ENCODE measurements around the gene PDZRN3. TPM values are rescaled to one million over a fixed set of nuclear protein-coding genes. Genes with fewer than 3 reads are reported as not detected.
"Not testable (repeated sequence)": the region's sequence is repeated elsewhere in the genome, so short reads cannot be mapped to it uniquely, and the experiment has no call there.

The PDZRN3 gene
- total RNA-seq, 2 donors from 2014 or later = 30.8 to 60.6 TPM

GRCh38 chr3:73568371-73568862 lies 56.3 kb downstream of the PDZRN3 start:
- ATAC-seq = peak in 1 of 2 donors; percentile 42
- intact Hi-C loops (cut with DNase I) = no loop called here
- no peak for DNase-seq

- DNase-seq; ATAC-seq; intact Hi-C loops (cut with DNase I): not testable (repeated sequence)
These were observed 59.4 kb downstream of the PDZRN3 start for GRCh38 chr3:73565374-73565773.

DNA sequence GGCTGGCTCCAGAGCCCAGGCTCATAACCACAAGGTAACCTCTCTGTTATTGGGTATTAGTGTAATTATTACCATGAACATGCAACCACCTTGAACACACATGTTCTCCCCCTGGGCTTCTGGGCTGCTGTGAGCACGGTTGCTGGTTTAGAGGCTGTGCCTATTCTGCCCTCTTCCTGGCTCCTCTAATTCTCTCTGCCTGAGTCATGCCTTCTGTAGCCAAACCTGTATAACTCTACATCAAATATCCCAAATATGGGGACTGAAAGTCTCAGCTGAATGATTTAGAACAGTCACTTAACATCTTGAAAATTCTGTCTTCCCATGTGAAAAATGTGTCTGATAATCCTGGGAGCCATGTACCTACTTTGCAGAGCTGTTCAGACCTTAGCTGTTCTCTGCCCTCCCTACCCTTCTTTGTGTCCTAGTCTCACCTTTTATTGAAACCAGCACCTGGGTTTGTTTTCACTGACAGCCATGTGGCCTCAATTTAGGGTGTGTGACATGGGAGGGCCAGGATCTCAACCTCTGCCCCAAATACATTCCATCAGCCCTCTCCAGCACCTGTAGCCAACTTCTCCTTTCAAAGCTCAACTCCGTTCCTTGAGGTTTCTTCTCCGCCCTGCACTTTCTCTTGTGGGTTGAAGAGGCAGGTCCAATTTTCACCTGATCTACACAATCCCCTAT lies 60.7 kb downstream of the PDZRN3 start:
- DNase-seq (no peak), ATAC-seq (peak in 1 of 2 donors; percentile 44)
- intact Hi-C loops (cut with DNase I) = no loop called here

DNA sequence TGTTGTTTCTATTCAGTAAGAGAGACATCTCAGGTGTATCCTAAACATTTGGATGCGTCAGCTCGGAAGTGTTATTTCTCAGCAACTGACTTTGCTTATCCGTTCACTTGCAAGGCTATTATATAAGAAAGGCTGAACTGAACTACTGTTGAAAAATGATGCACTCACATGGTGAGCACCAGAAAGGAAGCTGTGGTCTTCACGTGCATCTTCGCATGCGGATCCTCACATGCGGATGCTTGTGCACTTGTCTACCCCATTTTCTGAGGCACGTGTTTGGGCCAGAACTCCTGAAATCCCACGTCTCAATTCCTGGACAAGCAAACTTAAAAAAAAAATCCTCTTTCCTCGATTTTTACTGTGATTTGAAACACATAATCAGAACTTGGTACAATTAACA lies 63.2 kb downstream of the PDZRN3 start:
- DNase-seq (no peak), ATAC-seq (no peak)
- intact Hi-C loops (cut with DNase I) = no loop called here

DNA sequence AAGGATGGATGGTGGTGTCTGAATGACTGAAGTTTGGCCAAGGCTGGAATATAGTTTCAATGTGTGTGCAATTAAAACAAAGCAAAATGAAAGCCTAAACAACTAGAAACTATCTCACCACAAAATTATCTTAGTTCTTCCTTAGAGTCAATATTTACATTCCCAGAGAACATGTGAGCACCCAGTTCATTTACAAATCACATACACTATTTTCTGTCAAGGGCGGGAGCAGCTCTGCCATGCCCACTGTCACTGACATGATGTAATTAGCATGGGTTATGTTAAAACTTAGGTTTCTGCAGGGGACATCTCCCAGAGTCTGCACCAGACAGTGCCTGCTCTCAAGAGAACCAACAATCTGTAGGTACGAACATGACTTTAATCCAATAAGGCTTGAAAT lies 65.0 kb downstream of the PDZRN3 start:
- no peak for DNase-seq
- ATAC-seq = no peak
- intact Hi-C loops (cut with DNase I) = no loop called here

DNA sequence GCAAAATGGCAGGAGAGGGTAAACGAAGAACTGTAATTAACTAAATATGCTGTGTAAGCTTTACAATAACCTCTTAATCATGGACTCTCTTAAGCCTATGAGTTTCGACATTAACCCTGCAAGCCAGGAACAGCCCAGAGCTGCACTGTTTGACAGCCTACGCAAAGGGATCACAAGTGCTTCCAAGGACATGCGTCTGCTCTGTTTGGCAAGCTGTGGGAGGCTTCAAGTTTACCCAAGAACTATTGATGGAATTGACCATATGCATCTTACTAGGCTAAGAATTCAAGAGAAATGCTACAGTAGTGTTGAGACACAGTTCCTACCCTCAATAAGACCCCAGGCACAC lies 66.0 kb downstream of the PDZRN3 start:
- ATAC-seq (peak; percentile 71 to 72), DNase-seq (peak; percentile 35)
- intact Hi-C loops (cut with DNase I) = no loop called here

DNA sequence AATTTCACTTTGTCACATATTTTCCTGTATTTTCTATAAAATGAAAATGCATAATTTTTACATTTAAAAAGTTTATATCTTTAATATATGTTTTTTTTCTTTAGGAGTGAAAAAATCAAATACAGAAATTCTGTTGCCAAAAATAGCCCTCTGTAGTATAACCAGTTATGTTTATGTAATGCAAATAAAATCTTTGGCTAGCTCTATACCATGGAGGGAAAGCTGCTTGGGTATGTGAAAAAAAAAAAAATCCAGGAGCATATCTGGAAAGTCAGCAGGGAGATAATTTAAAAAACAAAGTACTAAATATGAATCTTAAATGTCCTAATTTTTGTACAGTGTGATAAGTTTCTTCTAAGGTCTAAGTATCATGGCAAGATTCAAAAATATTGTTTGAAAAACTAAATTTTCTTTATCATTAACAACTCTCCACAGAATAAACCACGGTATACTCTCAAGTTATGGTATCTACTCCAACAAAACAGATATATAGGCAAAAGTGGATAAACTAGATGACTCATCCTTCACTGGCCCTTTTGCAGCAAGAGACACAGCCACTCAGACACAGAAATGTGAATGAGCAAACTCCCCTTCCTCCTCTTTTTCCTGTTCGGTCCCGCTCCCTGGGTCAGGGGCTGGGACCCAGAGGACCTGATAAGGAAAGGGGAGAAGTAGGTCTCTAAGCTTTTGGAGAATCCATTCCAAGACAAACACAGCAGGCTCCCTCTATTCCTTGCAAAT lies 66.6 kb downstream of the PDZRN3 start:
- no peak for DNase-seq
- ATAC-seq = peak; percentile 17 to 34
- intact Hi-C loops (cut with DNase I) = no loop called here

GRCh38 chr3:73556520-73557372 lies 68.0 kb downstream of the PDZRN3 start:
- peak in 1 of 2 donors; percentile 70 for ATAC-seq
- DNase-seq = no peak
- intact Hi-C loops (cut with DNase I) = no loop called here

DNA sequence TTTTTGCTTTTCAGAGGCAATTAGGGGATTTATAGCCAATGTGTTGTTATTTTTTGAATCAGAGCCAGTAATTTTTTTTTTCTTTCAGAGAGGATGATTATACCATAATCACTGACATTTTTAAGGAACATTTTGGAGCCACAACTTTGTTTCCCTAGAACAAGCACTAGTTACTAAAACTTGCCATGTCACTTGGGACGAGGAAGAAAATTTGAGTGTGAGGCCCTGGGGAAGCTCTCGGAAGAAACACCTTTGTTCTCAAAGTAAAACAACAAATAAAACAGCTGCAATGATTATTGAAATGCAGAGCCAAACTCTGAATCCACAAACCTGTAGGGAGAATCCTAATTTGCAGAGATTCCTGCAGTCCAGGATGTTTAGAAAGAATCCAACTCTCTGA lies 69.7 kb downstream of the PDZRN3 start:
- ATAC-seq = no peak
- no peak for DNase-seq
- intact Hi-C loops (cut with DNase I) = no loop called here

DNA sequence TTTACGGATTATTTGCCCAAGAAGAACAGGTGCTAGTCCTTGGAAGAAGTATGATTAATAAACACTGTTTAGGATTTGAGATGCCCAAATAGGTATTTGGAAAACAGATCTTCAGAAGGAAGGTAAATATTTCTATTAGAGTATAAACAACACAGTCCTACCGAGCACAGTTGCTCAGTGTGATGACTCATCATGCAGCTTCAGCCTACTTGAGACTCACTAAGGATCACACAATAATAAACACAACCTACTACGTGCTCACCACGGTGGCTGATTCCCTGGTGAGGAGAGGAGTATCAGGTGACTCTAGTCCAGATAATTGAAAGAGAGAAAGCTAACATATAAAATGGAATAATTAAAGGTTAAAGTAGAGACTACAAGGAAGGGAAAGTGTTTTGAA lies 72.0 kb downstream of the PDZRN3 start:
- intact Hi-C loops (cut with DNase I) = no loop called here
- peak in 1 of 2 donors; percentile 56 for ATAC-seq
- DNase-seq = no peak

- intact Hi-C loops (cut with DNase I) = no loop called here
- DNase-seq = no peak
- ATAC-seq = no peak
These were observed 74.7 kb downstream of the PDZRN3 start for GRCh38 chr3:73550032-73550431.

- intact Hi-C loops (cut with DNase I) = no loop called here
- ATAC-seq = no peak
- no peak for DNase-seq
These were observed 75.6 kb downstream of the PDZRN3 start for GRCh38 chr3:73549051-73549600.

DNA sequence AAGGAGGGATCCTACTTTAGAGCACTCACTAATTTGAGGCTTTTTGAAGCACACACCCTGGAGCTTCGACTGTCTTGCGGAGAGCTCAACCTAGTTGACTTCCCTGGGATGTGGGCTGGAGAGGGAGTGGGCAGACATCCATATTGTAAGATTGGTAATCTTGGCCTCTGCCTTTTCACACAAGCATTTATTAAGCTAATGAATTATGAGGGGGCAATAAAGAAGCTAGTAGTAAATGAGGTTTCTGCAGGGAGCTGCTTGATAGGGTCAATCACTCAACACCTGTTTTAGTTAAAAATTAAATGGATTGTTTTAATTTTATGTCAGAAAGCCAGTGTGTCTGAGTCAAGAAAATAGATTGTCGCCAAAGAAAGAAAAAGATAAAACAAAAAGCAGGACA lies 76.3 kb downstream of the PDZRN3 start:
- no peak for ATAC-seq
- no peak for DNase-seq
- intact Hi-C loops (cut with DNase I) = no loop called here

GRCh38 chr3:73547427-73548248 lies 77.1 kb downstream of the PDZRN3 start:
- peak; percentile 60 to 69 for ATAC-seq
- no peak for DNase-seq
- intact Hi-C loops (cut with DNase I) = no loop called here

DNA sequence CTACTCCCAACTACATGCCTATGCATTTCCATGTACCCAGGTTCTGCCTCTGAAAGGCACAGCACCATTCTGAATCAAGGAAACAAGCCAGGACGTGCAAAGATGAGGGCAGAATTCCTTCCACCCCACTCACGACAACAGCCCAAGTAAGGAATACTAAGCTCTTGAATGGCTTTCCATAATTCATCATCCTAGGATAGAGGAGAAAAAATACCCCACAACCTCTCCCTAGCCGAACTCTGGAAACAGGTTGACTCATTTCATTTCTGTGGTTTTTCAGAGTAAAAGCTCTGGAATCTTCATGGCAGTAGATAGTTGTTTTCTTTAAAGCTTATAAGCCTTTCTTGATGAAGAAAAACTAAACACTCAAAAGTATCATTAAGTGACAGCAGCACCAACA lies 77.8 kb downstream of the PDZRN3 start:
- DNase-seq (no peak), ATAC-seq (peak in 1 of 2 donors; percentile 54)
- intact Hi-C loops (cut with DNase I) = no loop called here

DNA sequence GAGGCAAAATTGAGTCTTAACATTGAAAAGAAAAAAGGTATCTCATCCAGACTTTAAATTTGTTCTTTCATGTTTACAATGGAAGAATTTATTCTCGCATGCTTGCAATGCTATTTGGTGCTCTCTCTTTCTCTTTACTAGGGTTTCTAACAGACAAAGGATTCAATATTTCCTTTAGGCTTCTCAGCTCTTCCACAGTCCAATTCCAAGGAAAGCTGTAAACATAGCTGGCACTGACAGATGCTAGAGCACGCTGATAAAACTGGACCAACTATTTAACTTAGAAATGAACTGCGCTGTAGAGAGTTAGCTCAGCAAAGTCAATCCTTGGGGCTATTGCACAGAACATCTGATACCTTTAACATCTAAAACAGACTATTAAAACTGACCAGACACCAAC lies 81.3 kb downstream of the PDZRN3 start:
- intact Hi-C loops (cut with DNase I) = no loop called here
- DNase-seq = no peak
- ATAC-seq = no peak

DNA sequence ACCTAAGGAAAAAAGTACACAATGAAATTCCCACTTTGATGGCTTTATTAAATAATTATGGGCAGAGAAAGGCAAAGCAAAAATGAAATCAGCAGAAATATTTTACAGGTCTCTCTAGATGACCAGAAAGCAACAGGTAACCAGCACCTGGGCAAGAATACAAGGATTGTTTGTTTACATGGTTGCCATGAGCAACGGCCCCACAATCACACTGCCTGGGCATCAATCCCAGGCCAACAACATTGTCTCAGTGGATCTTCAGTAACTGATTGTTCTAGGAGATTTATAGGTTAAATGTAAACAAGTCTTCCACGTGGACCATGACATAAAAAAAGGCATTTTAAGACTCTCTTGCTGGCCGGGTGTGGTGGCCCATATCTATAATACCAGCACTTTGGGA lies 82.6 kb downstream of the PDZRN3 start:
- ATAC-seq (no peak), DNase-seq (no peak)
- intact Hi-C loops (cut with DNase I) = no loop called here

GRCh38 chr3:73540969-73541740 lies 83.6 kb downstream of the PDZRN3 start:
- ATAC-seq (no peak), DNase-seq (no peak)
- intact Hi-C loops (cut with DNase I) = no loop called here

Measured in left cardiac atrium (tissue), 4 donors.